Measurements from ENCODE around the gene ASB11.

- TF ChIP-seq CTCF (IDR thresholded peaks at IDR 0.05; ENCODE audit: low read depth, low read length, poor library complexity, severe bottlenecking) (no peak), EZH2phosphoT487 (IDR thresholded peaks at IDR 0.05; ENCODE audit: borderline replicate concordance, low read length) (no peak)
These were observed 81.9 kb downstream of the ASB11 start for GRCh38 chrX:15233416-15234015.
